ENCODE data around the gene DEFB125.

DNA sequence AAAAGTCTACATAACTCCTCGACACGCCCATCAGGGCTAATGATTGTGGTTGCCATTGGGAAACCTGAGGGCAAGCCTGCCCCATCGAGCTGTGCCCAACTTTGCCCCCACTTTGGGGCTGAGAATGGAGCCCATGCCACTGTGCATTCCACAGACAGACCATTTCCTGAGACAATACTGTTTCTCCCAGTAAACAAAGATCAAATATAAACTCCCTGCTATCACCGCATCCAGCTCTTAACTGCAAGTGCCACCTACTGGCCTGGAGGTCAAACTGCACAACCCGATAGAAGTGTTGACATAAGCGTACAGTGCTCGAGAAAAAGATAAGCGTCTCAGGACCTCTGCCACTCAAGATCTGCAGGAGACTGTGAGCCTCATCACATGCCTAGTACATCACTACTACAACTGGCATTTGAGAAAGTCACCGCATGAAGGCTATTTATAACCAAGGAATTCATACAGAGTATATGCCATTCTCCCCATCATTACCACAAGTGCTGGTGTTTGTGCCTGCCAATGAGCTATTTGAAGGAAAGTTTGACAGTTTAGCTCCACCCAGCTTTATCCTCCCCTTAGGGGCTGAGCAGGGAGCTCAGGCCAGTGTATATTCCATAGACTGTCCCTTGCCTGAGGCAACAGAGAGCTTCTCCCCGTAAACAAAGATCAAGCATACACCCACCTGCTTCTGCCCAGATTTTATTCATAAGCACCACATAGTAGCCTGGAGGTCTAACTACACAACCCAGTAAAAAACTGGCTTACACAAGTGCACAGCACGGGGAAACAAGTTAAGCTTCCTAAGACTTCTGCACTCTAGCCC is 50.4 kb downstream of the DEFB125 start:
- TF ChIP-seq, protein P1, sequence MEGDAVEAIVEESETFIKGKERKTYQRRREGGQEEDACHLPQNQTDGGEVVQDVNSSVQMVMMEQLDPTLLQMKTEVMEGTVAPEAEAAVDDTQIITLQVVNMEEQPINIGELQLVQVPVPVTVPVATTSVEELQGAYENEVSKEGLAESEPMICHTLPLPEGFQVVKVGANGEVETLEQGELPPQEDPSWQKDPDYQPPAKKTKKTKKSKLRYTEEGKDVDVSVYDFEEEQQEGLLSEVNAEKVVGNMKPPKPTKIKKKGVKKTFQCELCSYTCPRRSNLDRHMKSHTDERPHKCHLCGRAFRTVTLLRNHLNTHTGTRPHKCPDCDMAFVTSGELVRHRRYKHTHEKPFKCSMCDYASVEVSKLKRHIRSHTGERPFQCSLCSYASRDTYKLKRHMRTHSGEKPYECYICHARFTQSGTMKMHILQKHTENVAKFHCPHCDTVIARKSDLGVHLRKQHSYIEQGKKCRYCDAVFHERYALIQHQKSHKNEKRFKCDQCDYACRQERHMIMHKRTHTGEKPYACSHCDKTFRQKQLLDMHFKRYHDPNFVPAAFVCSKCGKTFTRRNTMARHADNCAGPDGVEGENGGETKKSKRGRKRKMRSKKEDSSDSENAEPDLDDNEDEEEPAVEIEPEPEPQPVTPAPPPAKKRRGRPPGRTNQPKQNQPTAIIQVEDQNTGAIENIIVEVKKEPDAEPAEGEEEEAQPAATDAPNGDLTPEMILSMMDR (IDR thresholded peaks at IDR 0.05; ENCODE audit: insufficient read depth, low read length): no peak
- TF ChIP-seq, protein P2, sequence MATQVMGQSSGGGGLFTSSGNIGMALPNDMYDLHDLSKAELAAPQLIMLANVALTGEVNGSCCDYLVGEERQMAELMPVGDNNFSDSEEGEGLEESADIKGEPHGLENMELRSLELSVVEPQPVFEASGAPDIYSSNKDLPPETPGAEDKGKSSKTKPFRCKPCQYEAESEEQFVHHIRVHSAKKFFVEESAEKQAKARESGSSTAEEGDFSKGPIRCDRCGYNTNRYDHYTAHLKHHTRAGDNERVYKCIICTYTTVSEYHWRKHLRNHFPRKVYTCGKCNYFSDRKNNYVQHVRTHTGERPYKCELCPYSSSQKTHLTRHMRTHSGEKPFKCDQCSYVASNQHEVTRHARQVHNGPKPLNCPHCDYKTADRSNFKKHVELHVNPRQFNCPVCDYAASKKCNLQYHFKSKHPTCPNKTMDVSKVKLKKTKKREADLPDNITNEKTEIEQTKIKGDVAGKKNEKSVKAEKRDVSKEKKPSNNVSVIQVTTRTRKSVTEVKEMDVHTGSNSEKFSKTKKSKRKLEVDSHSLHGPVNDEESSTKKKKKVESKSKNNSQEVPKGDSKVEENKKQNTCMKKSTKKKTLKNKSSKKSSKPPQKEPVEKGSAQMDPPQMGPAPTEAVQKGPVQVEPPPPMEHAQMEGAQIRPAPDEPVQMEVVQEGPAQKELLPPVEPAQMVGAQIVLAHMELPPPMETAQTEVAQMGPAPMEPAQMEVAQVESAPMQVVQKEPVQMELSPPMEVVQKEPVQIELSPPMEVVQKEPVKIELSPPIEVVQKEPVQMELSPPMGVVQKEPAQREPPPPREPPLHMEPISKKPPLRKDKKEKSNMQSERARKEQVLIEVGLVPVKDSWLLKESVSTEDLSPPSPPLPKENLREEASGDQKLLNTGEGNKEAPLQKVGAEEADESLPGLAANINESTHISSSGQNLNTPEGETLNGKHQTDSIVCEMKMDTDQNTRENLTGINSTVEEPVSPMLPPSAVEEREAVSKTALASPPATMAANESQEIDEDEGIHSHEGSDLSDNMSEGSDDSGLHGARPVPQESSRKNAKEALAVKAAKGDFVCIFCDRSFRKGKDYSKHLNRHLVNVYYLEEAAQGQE (IDR thresholded peaks at IDR 0.05; ENCODE audit: insufficient replicate concordance, low read depth): no peak
